Amniotic epithelial cell (primary cell): ENCODE data around the gene KCNK16.

Experiments
- DNase-seq: peaks from one replicate; pipeline ENCODE4 v3.0.0-alpha.2; 2010; ENCODE audit warnings: low read depth

Gene KCNK16

DNA sequence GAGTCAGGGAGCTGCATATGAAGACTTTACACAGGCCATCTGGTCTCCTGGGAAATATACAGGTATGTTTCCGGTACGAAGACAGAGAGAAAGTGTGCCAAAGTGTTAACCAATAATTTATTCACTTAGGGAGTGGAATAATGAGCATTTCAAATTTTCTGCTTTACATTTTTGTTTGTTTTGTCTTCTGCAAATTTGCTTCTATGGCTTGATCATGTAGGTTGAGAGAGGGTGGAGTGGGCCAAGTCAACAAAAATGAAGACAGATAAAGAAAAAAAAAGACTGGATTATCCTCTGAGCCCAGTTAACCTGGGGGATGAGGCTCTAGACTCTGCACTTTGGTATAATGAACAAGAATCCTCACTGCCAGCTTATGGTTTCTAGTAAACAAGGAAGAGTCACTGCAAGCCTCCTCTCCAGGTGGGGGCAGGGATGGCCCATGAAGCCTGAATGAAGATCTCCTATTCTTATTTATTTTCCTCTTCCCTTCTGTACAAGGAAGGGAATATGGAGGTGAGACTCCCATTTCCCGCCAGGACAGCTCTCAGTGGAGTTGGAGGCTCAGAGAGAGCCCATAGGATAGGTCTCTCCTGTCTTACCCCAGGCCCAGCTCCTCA is 46.0 kb downstream of the KCNK16 start:
- no peak for DNase-seq

DNA sequence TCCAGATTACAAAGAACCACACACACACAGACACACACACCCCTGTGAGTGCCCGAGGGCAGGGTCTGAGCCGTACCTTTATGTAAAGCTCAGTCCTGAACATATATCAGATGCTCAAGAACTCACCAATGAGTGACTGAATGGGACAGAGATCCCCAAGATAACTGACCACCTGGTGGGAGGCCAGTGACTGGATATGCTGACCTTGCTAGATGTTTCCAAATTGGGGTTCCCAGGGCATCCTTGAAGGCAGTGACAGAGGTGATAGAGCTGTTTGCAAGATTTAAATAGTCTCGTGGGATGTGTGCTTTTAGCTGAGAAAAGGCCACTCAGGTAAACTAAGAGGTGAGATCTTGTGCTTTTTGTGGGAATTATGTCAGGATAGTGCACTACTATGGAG is 47.6 kb downstream of the KCNK16 start:
- no peak for DNase-seq

DNA sequence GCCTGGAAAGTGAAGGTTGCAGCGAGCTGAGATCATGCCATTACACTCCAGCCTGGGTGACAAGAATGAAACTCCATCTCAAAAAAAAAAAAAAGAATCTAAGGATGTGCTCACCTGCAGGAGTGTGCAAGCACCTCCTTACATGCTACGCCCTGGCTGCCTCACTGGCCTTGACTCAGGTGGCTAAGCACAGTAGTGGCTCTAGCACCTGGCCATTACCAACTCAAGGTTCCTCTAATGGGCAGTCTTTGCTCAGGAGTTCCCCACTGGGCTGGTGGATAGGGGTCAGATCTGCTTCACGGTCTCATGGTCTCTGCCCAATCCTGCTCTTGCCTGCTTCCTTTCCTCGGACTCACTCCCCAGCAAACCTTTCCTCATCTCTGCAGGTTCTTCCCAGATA is 48.0 kb downstream of the KCNK16 start:
- no peak for DNase-seq

DNA sequence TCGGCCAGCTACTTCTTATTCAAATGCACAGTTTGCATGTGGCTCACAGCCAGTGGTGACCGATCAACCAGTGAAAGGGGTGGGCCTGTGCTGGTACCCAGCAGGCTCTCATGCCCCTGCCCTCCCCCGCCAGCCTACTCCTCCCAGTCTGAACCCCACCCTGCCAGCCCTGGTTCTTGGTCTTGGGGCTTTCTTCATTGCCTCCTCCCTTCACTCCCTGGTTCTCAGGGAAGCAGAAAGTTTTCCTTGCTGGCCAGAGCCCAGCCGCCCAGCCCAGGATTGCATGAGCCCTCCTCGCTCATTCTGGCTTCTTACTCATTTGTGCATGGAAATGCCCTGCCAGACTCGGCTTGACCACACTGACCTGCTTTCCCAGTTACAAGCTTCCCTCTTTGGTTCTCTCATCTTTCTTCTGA is 49.1 kb downstream of the KCNK16 start:
- no peak for DNase-seq

DNA sequence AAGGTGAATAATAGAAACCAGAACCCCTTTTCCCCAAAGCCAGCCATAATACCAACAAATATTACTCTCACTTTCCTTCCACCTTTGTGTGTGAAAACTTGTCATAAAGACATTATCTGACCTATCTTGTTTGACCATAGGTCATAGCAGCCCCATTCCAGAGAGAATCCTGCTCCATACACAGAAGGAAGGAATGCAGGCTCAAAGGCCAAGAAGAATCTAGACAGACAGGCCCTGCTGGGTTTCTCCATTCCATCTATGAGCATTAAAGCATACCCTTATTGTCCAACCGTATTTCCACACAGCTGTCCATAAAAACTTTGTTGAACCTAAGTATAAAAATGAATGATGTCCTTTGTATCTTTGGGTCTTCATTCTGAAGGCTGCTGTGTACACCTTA is 52.5 kb downstream of the KCNK16 start:
- DNase-seq, result no peak

DNA sequence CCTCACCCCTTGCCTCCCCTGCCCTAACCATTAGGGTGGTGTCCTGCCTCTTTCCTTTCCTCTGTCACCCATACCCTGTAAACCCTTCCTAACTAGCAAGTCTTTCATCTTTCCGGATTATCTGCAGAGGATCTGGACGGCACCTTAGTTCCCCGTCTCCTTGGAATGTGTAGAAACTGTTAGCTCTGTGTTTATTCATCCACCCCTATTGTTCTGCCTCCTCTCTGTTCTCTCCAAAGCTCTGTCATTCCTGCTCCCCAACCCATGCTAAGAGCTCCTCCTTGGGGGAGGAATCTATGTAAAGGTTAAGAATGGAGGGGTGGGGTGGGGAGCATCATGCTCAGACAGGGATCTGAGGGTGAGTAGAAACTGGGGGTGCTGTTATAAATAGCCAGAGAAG is 53.8 kb downstream of the KCNK16 start:
- DNase-seq, result no peak

DNA sequence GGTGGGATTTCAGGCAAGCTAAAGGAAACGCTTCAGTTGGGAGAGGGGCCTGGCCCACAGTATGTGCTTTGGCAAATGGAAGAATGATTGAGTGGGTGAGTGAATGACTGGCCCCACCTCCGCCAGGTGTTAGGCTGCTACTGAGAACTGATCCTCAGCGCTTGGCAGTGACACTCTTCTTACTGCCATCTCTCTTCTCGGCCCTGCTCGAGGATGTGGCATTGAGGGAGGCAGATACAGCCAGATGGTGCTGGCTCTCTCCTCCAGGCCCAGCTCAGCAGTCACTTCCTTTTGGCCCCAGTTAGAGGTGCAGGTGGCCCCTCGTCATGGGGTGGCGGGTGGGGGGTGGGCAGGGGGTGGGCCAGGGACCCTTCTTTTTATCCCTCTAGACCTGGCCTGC is 54.3 kb downstream of the KCNK16 start:
- DNase-seq, result no peak

DNA sequence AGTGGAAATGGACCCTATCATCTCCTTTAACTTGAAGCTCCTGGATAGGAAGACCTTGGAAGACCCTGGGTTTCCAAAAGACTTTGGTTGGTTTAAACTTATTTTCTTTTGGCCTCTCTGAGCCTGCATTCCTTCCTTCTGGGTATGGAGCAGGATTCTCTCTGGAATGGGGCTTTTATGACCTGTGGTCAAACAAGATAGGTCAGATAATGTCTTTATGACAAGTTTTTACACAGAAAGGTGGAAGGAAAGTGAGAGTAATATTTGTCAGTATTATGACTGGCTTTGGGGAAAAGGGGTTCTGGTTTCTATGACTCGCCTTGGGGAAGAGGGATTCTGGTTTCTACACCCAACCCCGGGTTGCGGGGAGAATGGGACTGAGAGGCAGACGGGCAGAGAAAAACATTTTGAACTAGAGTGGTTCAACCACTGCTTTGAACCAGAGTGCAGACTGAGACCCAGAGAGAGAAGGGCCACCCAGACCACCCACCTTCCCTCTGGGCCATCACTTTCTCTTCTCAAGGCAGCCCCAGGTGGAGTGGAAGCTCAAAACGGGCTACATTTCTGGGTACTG is 55.6 kb downstream of the KCNK16 start:
- no peak for DNase-seq

DNA sequence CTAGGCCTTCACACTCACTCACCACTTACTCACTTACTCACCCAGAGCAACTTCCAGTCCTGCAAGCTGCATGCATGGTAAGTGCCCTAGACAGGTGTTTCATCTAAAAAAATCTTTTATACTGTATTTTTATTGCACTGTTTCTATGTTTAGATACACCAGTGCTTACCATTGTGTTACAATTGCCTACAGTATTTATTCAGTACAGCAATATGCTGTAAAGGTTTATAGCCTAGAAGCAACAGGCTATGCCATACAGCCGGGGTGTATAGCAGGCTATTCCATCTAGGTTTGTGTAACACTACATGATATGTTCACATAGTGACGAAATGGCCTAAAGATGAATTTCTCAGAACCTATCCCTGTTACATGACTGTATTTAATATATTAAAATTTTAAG is 56.1 kb downstream of the KCNK16 start:
- no peak for DNase-seq
